ENCODE measurements around the gene TMEM53. TPM values are rescaled to one million over a fixed set of nuclear protein-coding genes. Genes with fewer than 3 reads are reported as not detected.
A peak's percentile ranks its signal among the peaks of the same experiment; 100 is the strongest.

TMEM53 gene
- total RNA-seq, 1 experiment from 2014 or later = 22.9 TPM

GRCh38 chr1:44616991-44617702, 57.1 kb downstream of the TMEM53 start:
- no peaks in the 10 kb centered on the region for H3K27me3 ChIP-seq (ENCODE audit: control insufficient read depth, insufficient read depth, low read length)
- in situ Hi-C loops (cut with HindIII; ENCODE audit: low pct_unique_long_range_greater_than_20kb, low sequenced_read_pairs) (no loop called here), intact Hi-C loops (cut with micrococcal nuclease; ENCODE audit: unreplicated experiment) (no loop called here)
- POLR2A ChIA-PET = interaction anchor here (0.7 kb wide), 1 partner anchor 79 kb away, joined by 5 read pairs; no protein-coding TSS in a partner anchor
- H3K4me1 ChIP-seq (ENCODE audit: control insufficient read depth, insufficient read depth, low read length) = no peaks in the 10 kb centered on the region
- CTCF ChIA-PET = interaction anchor here (0.7 kb wide), 1 partner anchor 684 kb away, joined by 3 read pairs; no protein-coding TSS in a partner anchor
- DNase-seq (ENCODE audit: low read depth, low spot score) (no peak), ATAC-seq (no peak)
- H3K4me3 ChIP-seq (ENCODE audit: low read depth in 2 of 2, low read length in 2 of 2) = peak overlapping the region in 1 of 2 experiments; percentile 22; a peak in 1 of 4 replicates
- no peak for TF ChIP-seq POLR2AphosphoS5 (IDR thresholded peaks at IDR 0.05; ENCODE audit: low read depth, low read length)
- no peak for TF ChIP-seq REST (IDR thresholded peaks at IDR 0.05; ENCODE audit: insufficient read depth in 1 of 2, low read depth in 2 of 2, low read length in 1 of 2)
- TF ChIP-seq TCF7L2 (IDR thresholded peaks at IDR 0.05; ENCODE audit: low read depth, low read length) = no peak
- TF ChIP-seq SIN3A (IDR thresholded peaks at IDR 0.05; ENCODE audit: borderline replicate concordance, insufficient read depth, low read depth, low read length) = no peak
- no peak for TF ChIP-seq CTCF (IDR thresholded peaks at IDR 0.05)
- no peak overlapping the region for H3K27ac ChIP-seq (ENCODE audit: low read length)
- BruUV-seq (replicated peaks) = no TSS peak
- no peaks in the 10 kb centered on the region for H3K36me3 ChIP-seq (ENCODE audit: control insufficient read depth, insufficient read depth, low read length)
- H3K9me3 ChIP-seq (ENCODE audit: control insufficient read depth, insufficient read depth, low read depth, low read length) = no peaks in the 10 kb centered on the region

GRCh38 chr1:44616284-44616990, 57.8 kb downstream of the TMEM53 start:
- in situ Hi-C loops (cut with HindIII; ENCODE audit: low pct_unique_long_range_greater_than_20kb, low sequenced_read_pairs) (no loop called here), intact Hi-C loops (cut with micrococcal nuclease; ENCODE audit: unreplicated experiment) (no loop called here)
- CTCF ChIA-PET = interaction anchor here (0.5 kb wide), 1 partner anchor 68 kb away, joined by 4 read pairs; no protein-coding TSS in a partner anchor
- ATAC-seq (no peak), DNase-seq (ENCODE audit: low read depth, low spot score) (no peak)
- no peaks in the 10 kb centered on the region for H3K36me3 ChIP-seq (ENCODE audit: control insufficient read depth, insufficient read depth, low read length)
- POLR2A ChIA-PET = interaction anchor here (0.7 kb wide), 1 partner anchor 80 kb away, joined by 5 read pairs; no protein-coding TSS in a partner anchor
- no TSS peak for BruUV-seq (replicated peaks)
- no peaks in the 10 kb centered on the region for H3K9me3 ChIP-seq (ENCODE audit: control insufficient read depth, insufficient read depth, low read depth, low read length)
- no peak overlapping the region for H3K27ac ChIP-seq (ENCODE audit: low read length)
- no peaks in the 10 kb centered on the region for H3K27me3 ChIP-seq (ENCODE audit: control insufficient read depth, insufficient read depth, low read length)
- no peak overlapping the region; a peak in 1 of 4 replicates for H3K4me3 ChIP-seq (ENCODE audit: low read depth in 2 of 2, low read length in 2 of 2)
- no peaks in the 10 kb centered on the region for H3K4me1 ChIP-seq (ENCODE audit: control insufficient read depth, insufficient read depth, low read length)
- TF ChIP-seq SIN3A (IDR thresholded peaks at IDR 0.05; ENCODE audit: borderline replicate concordance, insufficient read depth, low read depth, low read length) (no peak), CTCF (IDR thresholded peaks at IDR 0.05) (no peak), TCF7L2 (IDR thresholded peaks at IDR 0.05; ENCODE audit: low read depth, low read length) (no peak), POLR2AphosphoS5 (IDR thresholded peaks at IDR 0.05; ENCODE audit: low read depth, low read length) (no peak), REST (IDR thresholded peaks at IDR 0.05; ENCODE audit: insufficient read depth in 1 of 2, low read depth in 2 of 2, low read length in 1 of 2) (no peak)
